Hepatocyte (in vitro differentiated cells): ENCODE data around the gene EIF2D.

Source experiments
- EZH2phosphoT487 ChIP-seq: fragments of 200-600 bp; sonication (generic); IDR thresholded peaks from one replicate; pipeline ENCODE4 v1.6.1; 2018; ENCODE audit warnings: antibody characterized with exemption, mild to moderate bottlenecking, low read depth, moderate library complexity; ENCODE audit not compliant: unreplicated experiment, severe bottlenecking
- TF ChIP-seq, protein P1 (sequence below): fragments of 200-600 bp; sonication (generic); IDR thresholded peaks from 2 replicates; pipeline ENCODE4 v1.5.1; 2016; ENCODE audit warnings: antibody characterized with exemption, mild to moderate bottlenecking; ENCODE audit not compliant: poor library complexity

- TF ChIP-seq EZH2phosphoT487, result no peak
- TF ChIP-seq, protein P1, sequence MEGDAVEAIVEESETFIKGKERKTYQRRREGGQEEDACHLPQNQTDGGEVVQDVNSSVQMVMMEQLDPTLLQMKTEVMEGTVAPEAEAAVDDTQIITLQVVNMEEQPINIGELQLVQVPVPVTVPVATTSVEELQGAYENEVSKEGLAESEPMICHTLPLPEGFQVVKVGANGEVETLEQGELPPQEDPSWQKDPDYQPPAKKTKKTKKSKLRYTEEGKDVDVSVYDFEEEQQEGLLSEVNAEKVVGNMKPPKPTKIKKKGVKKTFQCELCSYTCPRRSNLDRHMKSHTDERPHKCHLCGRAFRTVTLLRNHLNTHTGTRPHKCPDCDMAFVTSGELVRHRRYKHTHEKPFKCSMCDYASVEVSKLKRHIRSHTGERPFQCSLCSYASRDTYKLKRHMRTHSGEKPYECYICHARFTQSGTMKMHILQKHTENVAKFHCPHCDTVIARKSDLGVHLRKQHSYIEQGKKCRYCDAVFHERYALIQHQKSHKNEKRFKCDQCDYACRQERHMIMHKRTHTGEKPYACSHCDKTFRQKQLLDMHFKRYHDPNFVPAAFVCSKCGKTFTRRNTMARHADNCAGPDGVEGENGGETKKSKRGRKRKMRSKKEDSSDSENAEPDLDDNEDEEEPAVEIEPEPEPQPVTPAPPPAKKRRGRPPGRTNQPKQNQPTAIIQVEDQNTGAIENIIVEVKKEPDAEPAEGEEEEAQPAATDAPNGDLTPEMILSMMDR, result no peak
These were observed 56.8 kb downstream of the EIF2D start for GRCh38 chr1:206555473-206555935.
